ENCODE measurements around the gene SEL1L. TPM values are rescaled to one million over a fixed set of nuclear protein-coding genes. Genes with fewer than 3 reads are reported as not detected.
A peak's percentile ranks its signal among the peaks of the same experiment; 100 is the strongest.

Gene SEL1L
- total RNA-seq, 2 donors from 2014 or later = 42.2 to 81.4 TPM

- H3K27ac ChIP-seq = no peak overlapping the region
- TF ChIP-seq CTCF (IDR thresholded peaks at IDR 0.05) (no peak), POLR2A (IDR thresholded peaks at IDR 0.05) (no peak), POLR2AphosphoS5 (IDR thresholded peaks at IDR 0.05) (no peak)
- intact Hi-C loops (cut with DNase I) = no loop called here
- H3K4me3 ChIP-seq = peak overlapping the region; percentile 39 to 48
- no peak for DNase-seq (ENCODE audit: low spot score)
- under 1% methylated on average over 36 of the region's 73 CpGs for WGBS
- H3K36me3 ChIP-seq = no peaks in the 10 kb centered on the region
- no peaks in the 10 kb centered on the region for H3K4me1 ChIP-seq (replicated peaks)
- H3K9me3 ChIP-seq = no peaks in the 10 kb centered on the region
- H3K27me3 ChIP-seq (replicated peaks; ENCODE audit: insufficient read depth) = no peaks in the 10 kb centered on the region
Measured at GRCh38 chr14:81435391-81436295, 98.0 kb downstream of the SEL1L start.

GRCh38 chr14:81435048-81435390 lies 98.6 kb downstream of the SEL1L start:
- Histone ChIP-seq H3K36me3 (no peaks in the 10 kb centered on the region), H3K4me3 (peak overlapping the region in 1 of 2 donors; percentile 48), H3K9me3 (no peaks in the 10 kb centered on the region), H3K4me1 (replicated peaks) (no peaks in the 10 kb centered on the region), H3K27ac (no peak overlapping the region), H3K27me3 (replicated peaks; ENCODE audit: insufficient read depth) (no peaks in the 10 kb centered on the region)
- no peak for TF ChIP-seq POLR2AphosphoS5 (IDR thresholded peaks at IDR 0.05)
- 8% methylated on average over 6 of the region's 6 CpGs for WGBS
- DNase-seq (ENCODE audit: low spot score) = no peak
- intact Hi-C loops (cut with DNase I) = no loop called here

GRCh38 chr14:81434230-81434629 lies 99.4 kb downstream of the SEL1L start:
- Histone ChIP-seq H3K36me3 (no peaks in the 10 kb centered on the region), H3K27me3 (replicated peaks; ENCODE audit: insufficient read depth) (no peaks in the 10 kb centered on the region), H3K4me1 (replicated peaks) (no peaks in the 10 kb centered on the region), H3K9me3 (no peaks in the 10 kb centered on the region), H3K4me3 (no peak overlapping the region), H3K27ac (no peak overlapping the region)
- DNase-seq (ENCODE audit: low spot score) = no peak
- no peak for TF ChIP-seq POLR2A (IDR thresholded peaks at IDR 0.05)
- TF ChIP-seq POLR2AphosphoS5 (IDR thresholded peaks at IDR 0.05) = no peak
- no peak for TF ChIP-seq CTCF (IDR thresholded peaks at IDR 0.05)
- 67% methylated on average over 4 of the region's 4 CpGs for WGBS
- intact Hi-C loops (cut with DNase I) = no loop called here

- Histone ChIP-seq H3K27me3 (replicated peaks; ENCODE audit: insufficient read depth) (no peaks in the 10 kb centered on the region), H3K36me3 (no peaks in the 10 kb centered on the region), H3K4me1 (replicated peaks) (no peaks in the 10 kb centered on the region), H3K4me3 (no peak overlapping the region), H3K27ac (no peak overlapping the region), H3K9me3 (no peaks in the 10 kb centered on the region)
- no peak for DNase-seq (ENCODE audit: low spot score)
- no peak for TF ChIP-seq POLR2AphosphoS5 (IDR thresholded peaks at IDR 0.05)
- no peak for TF ChIP-seq CTCF (IDR thresholded peaks at IDR 0.05)
- no peak for TF ChIP-seq POLR2A (IDR thresholded peaks at IDR 0.05)
- 87% methylated on average over 2 of the region's 2 CpGs for WGBS
- intact Hi-C loops (cut with DNase I) = no loop called here
Measured at GRCh38 chr14:81433378-81433777, 100.3 kb downstream of the SEL1L start.

- Histone ChIP-seq H3K27ac (no peak overlapping the region), H3K36me3 (no peaks in the 10 kb centered on the region), H3K4me3 (no peak overlapping the region), H3K9me3 (no peaks in the 10 kb centered on the region), H3K27me3 (replicated peaks; ENCODE audit: insufficient read depth) (no peaks in the 10 kb centered on the region), H3K4me1 (replicated peaks) (no peaks in the 10 kb centered on the region)
- intact Hi-C loops (cut with DNase I) = no loop called here
- WGBS = 36% methylated on average over 3 of the region's 3 CpGs
- TF ChIP-seq CTCF (IDR thresholded peaks at IDR 0.05) (no peak), POLR2AphosphoS5 (IDR thresholded peaks at IDR 0.05) (no peak), POLR2A (IDR thresholded peaks at IDR 0.05) (no peak)
- no peak for DNase-seq (ENCODE audit: low spot score)
Measured at GRCh38 chr14:81432219-81432661, 101.4 kb downstream of the SEL1L start.
